ENCODE data around the gene GRM4. TPM values are rescaled to one million over a fixed set of nuclear protein-coding genes. Genes with fewer than 3 reads are reported as not detected.

The GRM4 gene
- total RNA-seq, 2 donors from 2014 or later: 4.4 TPM; not detected in 1

DNA sequence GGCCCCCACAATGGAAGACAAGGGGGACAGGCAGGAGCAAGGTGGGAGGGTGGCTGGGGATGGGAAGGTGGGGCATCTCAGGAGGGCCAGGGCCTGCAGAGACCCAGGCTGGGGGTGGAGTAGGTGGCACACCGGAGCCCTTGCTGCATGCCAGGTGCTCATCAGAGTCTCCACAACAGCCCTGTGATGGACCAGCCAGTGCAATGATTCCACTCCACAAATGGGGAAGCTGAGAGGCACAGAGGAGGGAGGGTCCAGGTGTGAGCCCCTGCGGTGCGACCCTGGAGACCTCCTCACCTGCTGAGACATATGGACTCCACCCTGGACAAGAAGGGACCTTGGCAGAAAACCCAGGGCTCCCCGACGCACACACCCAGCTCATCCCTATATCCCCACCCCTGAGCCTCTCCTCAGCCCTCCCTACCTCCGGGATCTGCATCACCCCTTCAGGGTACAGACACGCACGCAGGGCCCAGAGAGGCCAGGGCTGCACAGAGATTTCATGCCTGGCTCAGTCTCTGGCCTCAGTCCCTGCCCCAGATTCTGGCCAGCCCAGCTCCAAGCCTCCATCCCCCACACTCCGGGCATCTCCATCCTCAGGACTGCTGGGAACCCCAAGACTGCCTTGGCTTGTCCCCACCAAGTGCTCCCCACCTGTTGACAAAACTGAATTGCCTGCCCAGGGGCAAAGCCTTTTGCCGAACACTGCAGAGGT, 7.1 kb upstream of the GRM4 start:
- intact Hi-C loops (cut with DNase I): loop anchor here (5.0 kb wide), 3 partner anchors 96 to 411 kb away; no protein-coding TSS in a partner anchor
- no peaks in the 10 kb centered on the region for H3K4me1 ChIP-seq (replicated peaks)
- H3K27ac ChIP-seq: no peak overlapping the region
- TF ChIP-seq, protein P1, sequence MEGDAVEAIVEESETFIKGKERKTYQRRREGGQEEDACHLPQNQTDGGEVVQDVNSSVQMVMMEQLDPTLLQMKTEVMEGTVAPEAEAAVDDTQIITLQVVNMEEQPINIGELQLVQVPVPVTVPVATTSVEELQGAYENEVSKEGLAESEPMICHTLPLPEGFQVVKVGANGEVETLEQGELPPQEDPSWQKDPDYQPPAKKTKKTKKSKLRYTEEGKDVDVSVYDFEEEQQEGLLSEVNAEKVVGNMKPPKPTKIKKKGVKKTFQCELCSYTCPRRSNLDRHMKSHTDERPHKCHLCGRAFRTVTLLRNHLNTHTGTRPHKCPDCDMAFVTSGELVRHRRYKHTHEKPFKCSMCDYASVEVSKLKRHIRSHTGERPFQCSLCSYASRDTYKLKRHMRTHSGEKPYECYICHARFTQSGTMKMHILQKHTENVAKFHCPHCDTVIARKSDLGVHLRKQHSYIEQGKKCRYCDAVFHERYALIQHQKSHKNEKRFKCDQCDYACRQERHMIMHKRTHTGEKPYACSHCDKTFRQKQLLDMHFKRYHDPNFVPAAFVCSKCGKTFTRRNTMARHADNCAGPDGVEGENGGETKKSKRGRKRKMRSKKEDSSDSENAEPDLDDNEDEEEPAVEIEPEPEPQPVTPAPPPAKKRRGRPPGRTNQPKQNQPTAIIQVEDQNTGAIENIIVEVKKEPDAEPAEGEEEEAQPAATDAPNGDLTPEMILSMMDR (IDR thresholded peaks at IDR 0.05): no peak
- no peak for TF ChIP-seq POLR2AphosphoS5 (IDR thresholded peaks at IDR 0.05)
- TF ChIP-seq POLR2A (IDR thresholded peaks at IDR 0.05): no peak
- no peak for DNase-seq (ENCODE audit: low spot score)
- no peaks in the 10 kb centered on the region for H3K27me3 ChIP-seq (replicated peaks; ENCODE audit: insufficient read depth)
- H3K36me3 ChIP-seq: no peaks in the 10 kb centered on the region
- no peaks in the 10 kb centered on the region for H3K9me3 ChIP-seq
- no peak overlapping the region for H3K4me3 ChIP-seq
- 93% methylated on average over 10 of the region's 10 CpGs for WGBS

DNA sequence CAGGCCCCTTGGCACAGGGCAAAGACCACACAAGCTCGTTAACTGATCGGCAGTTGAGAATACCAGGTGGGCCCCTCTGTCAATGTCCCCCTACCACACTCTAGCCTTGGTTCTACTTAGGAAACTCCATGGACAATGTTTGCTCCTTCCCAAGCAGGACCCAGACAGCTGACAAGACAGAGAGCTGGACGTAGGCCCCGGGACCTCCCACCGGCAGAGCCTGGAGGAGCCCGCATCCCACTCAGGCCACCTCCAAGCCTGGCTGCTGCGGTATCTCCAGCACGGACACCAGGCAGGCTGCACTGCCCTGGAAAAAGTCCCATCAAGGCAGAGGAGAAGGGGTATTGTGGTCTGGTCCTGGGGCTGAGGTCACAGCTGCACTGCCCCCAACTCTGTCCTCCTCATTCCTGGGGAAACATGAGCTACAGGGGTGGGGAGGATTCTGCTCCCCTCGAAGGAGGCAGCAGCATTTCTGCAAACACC, 6.2 kb upstream of the GRM4 start:
- intact Hi-C loops (cut with DNase I): loop anchor here (5.0 kb wide), 3 partner anchors 95 to 410 kb away; no protein-coding TSS in a partner anchor
- TF ChIP-seq POLR2AphosphoS5 (IDR thresholded peaks at IDR 0.05): no peak
- no peak for TF ChIP-seq POLR2A (IDR thresholded peaks at IDR 0.05)
- TF ChIP-seq, protein P1 (IDR thresholded peaks at IDR 0.05): no peak
- H3K27me3 ChIP-seq (replicated peaks; ENCODE audit: insufficient read depth): no peaks in the 10 kb centered on the region
- no peaks in the 10 kb centered on the region for H3K4me1 ChIP-seq (replicated peaks)
- H3K27ac ChIP-seq: no peak overlapping the region
- H3K36me3 ChIP-seq: no peaks in the 10 kb centered on the region
- WGBS: 78% methylated on average over 9 of the region's 9 CpGs
- DNase-seq (ENCODE audit: low spot score): no peak
- H3K9me3 ChIP-seq: no peaks in the 10 kb centered on the region
- no peak overlapping the region for H3K4me3 ChIP-seq

DNA sequence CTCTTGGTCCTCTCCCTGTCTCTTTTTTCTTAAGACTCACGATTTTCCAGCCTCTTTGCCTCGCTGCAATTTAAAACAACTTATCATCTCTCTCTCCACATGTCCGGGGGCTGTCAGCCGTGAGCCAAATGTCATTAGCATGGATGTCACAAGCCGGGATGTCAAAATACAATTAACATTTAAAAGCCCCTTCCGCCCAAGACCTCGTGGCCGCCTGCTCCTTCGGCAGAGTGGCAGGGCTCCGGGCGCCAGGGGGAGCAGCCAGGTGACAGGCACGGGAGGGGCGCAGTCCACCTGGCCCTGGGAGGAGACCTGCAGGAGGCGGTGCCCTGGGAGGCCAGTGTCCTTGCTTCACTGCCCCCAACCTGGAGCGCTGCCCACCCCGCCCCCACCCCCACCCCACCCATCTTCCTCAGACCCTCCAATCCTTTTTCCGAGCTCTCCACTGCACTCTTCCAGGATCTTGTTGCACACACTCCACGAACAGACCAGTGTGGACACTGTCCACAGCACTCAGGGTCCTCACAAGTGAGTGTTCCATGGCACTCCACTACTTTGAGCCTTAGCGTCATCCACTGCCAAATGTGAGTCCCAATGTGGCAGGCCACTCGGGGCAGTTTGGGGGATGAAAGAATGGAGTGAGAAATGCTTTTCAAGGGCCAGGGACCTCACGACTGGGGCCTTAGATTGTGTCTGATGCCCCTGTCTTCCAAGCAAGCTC, 5.6 kb upstream of the GRM4 start:
- no peak overlapping the region for H3K4me3 ChIP-seq
- WGBS: 26% methylated on average over 21 of the region's 21 CpGs
- TF ChIP-seq, protein P1 (IDR thresholded peaks at IDR 0.05): no peak
- no peak for TF ChIP-seq POLR2AphosphoS5 (IDR thresholded peaks at IDR 0.05)
- no peak for TF ChIP-seq POLR2A (IDR thresholded peaks at IDR 0.05)
- H3K9me3 ChIP-seq: no peaks in the 10 kb centered on the region
- no peaks in the 10 kb centered on the region for H3K27me3 ChIP-seq (replicated peaks; ENCODE audit: insufficient read depth)
- intact Hi-C loops (cut with DNase I): loop anchor here (5.0 kb wide), 3 partner anchors 94 to 409 kb away; no protein-coding TSS in a partner anchor
- H3K4me1 ChIP-seq (replicated peaks): no peaks in the 10 kb centered on the region
- H3K36me3 ChIP-seq: no peaks in the 10 kb centered on the region
- no peak for DNase-seq (ENCODE audit: low spot score)
- no peak overlapping the region for H3K27ac ChIP-seq

DNA sequence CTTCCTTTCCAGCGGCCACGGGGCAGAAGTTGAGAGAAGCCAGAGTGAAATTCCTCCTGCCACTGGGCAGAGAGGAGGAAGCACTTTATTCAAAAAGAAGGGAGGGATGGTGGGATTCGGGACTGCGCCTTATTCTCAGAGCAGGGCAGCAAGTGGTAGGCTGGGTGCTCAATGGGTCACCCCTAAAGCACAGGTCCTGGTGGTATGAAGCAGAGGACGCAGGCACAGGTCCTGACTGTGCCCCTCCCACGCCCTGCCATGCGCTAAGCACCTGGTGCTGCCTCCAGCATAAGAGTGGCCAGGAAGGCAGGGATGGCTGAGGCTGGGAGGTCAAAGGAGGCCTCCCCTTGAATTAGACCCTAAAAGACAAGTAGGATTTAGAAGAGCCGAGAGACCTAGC, 4.9 kb upstream of the GRM4 start:
- TF ChIP-seq POLR2A (IDR thresholded peaks at IDR 0.05) (no peak), POLR2AphosphoS5 (IDR thresholded peaks at IDR 0.05) (no peak)
- TF ChIP-seq, protein P1 (IDR thresholded peaks at IDR 0.05): no peak
- no peak overlapping the region for H3K27ac ChIP-seq
- no peaks in the 10 kb centered on the region for H3K27me3 ChIP-seq (replicated peaks; ENCODE audit: insufficient read depth)
- H3K4me1 ChIP-seq (replicated peaks): no peaks in the 10 kb centered on the region
- no peaks in the 10 kb centered on the region for H3K36me3 ChIP-seq
- 71% methylated on average over 8 of the region's 8 CpGs for WGBS
- DNase-seq (ENCODE audit: low spot score): no peak
- H3K4me3 ChIP-seq: no peak overlapping the region
- H3K9me3 ChIP-seq: no peaks in the 10 kb centered on the region
- intact Hi-C loops (cut with DNase I): loop anchor here (5.0 kb wide), 3 partner anchors 93 to 408 kb away; no protein-coding TSS in a partner anchor
